MCF 10A (cell line): Measurements from ENCODE around the gene CRBN. TPM values are rescaled to one million over a fixed set of nuclear protein-coding genes. Genes with fewer than 3 reads are reported as not detected.

Experiments
- BruUV-seq: library from RNA; stranded (reverse); fragments of 400-500 nt; replicated peaks from 2 replicates; lab custom pipeline; 2021; lab: Mats Ljungman, UMichigan
- CTCF ChIA-PET: fragments of 300-600 bp; sonication (Branson Sonifier 250); formaldehyde crosslinking; extraction: SDS; loops from one replicate; lab custom pipeline; 2021; ENCODE audit warnings: antibody characterized with exemption, inconsistent platforms; lab: Yijun Ruan, JAX
- POLR2A ChIA-PET: fragments of 300-600, 350-650 bp; sonication (Branson Sonifier 250); formaldehyde crosslinking; extraction: SDS; loops from one replicate; lab custom pipeline; 2020; ENCODE audit warnings: antibody characterized with exemption, inconsistent platforms; lab: Yijun Ruan, JAX
- DNase-seq: peaks from one replicate; pipeline ENCODE4 v3.0.0-alpha.2; 2018; ENCODE audit not compliant: unreplicated experiment
- H3K27ac Mint-ChIP-seq: one replicate; pipeline ENCODE4 v1.8.0; 2022; ENCODE audit warnings: mild to moderate bottlenecking, low read depth, mixed read lengths; ENCODE audit not compliant: unreplicated experiment
- H3K27me3 Mint-ChIP-seq: one replicate; pipeline ENCODE4 v1.8.0; 2022; ENCODE audit warnings: mixed read lengths; ENCODE audit not compliant: insufficient read depth, unreplicated experiment
- H3K36me3 Mint-ChIP-seq: one replicate; pipeline ENCODE4 v1.8.0; 2022; ENCODE audit warnings: mild to moderate bottlenecking, moderate library complexity, mixed read lengths; ENCODE audit not compliant: insufficient read depth, unreplicated experiment
- H3K4me1 Mint-ChIP-seq: one replicate; pipeline ENCODE4 v1.8.0; 2022; ENCODE audit warnings: mixed read lengths; ENCODE audit not compliant: insufficient read depth, unreplicated experiment
- H3K4me3 Mint-ChIP-seq: one replicate; pipeline ENCODE4 v1.8.0; 2022; ENCODE audit warnings: mild to moderate bottlenecking, moderate library complexity, mixed read lengths; ENCODE audit not compliant: unreplicated experiment
- H3K9me3 Mint-ChIP-seq: one replicate; pipeline ENCODE4 v1.8.0; 2022; ENCODE audit warnings: mixed read lengths; ENCODE audit not compliant: unreplicated experiment
- intact Hi-C: fragments of 100-400 bp; cut with micrococcal nuclease; formaldehyde crosslinking; loops from 2 replicates; pipeline ENCODE4 v1.14.1; 2022
- total RNA-seq: library from RNA; stranded (reverse); gene quantifications from 2 replicates; pipeline ENCODE4 v1.2.3, GENCODE V29; 2022
- TF ChIP-seq, protein P1 (sequence below): fragments of 200-600 bp; IDR thresholded peaks from one replicate; pipeline ENCODE4 v1.8.0; 2022; ENCODE audit warnings: antibody characterized with exemption, mild to moderate bottlenecking; ENCODE audit not compliant: unreplicated experiment

CRBN gene
- total RNA-seq, 1 experiment from 2014 or later: 23.0 TPM

DNA sequence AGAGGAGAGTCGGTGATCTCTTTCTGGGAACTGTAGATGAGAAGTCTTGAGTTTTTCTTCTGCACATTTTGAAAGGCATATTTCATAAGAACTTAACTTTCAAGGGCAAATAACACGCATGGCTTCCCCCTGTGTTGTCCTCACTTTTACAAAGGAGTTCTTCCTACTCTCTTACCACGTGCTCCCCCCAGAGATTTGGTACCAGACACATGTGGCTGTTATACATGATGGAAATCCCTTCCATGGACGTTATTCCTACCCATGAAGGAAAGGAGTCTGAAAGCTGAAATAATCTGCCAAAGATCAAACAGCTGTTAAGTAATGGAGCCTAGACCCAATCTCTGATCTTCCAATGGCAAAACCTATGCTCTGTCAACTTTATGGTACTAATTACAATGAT lies 73.7 kb downstream of the CRBN start:
- TF ChIP-seq, protein P1, sequence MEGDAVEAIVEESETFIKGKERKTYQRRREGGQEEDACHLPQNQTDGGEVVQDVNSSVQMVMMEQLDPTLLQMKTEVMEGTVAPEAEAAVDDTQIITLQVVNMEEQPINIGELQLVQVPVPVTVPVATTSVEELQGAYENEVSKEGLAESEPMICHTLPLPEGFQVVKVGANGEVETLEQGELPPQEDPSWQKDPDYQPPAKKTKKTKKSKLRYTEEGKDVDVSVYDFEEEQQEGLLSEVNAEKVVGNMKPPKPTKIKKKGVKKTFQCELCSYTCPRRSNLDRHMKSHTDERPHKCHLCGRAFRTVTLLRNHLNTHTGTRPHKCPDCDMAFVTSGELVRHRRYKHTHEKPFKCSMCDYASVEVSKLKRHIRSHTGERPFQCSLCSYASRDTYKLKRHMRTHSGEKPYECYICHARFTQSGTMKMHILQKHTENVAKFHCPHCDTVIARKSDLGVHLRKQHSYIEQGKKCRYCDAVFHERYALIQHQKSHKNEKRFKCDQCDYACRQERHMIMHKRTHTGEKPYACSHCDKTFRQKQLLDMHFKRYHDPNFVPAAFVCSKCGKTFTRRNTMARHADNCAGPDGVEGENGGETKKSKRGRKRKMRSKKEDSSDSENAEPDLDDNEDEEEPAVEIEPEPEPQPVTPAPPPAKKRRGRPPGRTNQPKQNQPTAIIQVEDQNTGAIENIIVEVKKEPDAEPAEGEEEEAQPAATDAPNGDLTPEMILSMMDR: no peak
- Mint-ChIP-seq H3K27me3 (peaks cover 15% of the 10 kb centered on the region), H3K4me3 (no peak overlapping the region), H3K36me3 (no peaks in the 10 kb centered on the region), H3K9me3 (no peaks in the 10 kb centered on the region), H3K27ac (no peak overlapping the region), H3K4me1 (no peaks in the 10 kb centered on the region)
- POLR2A ChIA-PET: no interaction called here
- CTCF ChIA-PET: no interaction called here
- intact Hi-C loops: no loop called here
- BruUV-seq: no TSS peak
- DNase-seq: no peak

DNA sequence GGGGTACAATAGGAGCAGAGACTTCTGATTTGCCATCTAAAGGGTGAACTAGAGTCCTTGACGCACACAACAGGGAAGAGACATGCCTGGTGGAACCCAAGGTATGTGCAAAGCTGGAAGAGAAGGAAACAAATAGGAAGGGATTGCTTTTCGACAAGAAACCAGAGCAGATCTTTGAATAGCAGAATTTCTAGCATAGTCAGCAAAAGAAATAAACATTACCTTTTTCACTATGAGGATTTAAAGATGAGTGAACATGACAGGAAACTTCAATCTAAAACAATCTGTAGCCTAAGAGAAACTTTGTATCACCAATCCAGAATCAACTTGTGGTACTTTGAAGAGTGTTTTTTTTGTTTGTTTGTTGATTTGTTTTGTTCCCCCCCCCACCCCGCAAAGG lies 74.2 kb downstream of the CRBN start:
- no peaks in the 10 kb centered on the region for H3K4me1 Mint-ChIP-seq
- ChIA-PET POLR2A (no interaction called here), CTCF (no interaction called here)
- intact Hi-C loops: no loop called here
- H3K36me3 Mint-ChIP-seq: no peaks in the 10 kb centered on the region
- no peak for DNase-seq
- TF ChIP-seq, protein P1: no peak
- no peak overlapping the region for H3K4me3 Mint-ChIP-seq
- H3K27ac Mint-ChIP-seq: no peak overlapping the region
- H3K9me3 Mint-ChIP-seq: no peaks in the 10 kb centered on the region
- H3K27me3 Mint-ChIP-seq: peaks cover 15% of the 10 kb centered on the region
- BruUV-seq: no TSS peak

DNA sequence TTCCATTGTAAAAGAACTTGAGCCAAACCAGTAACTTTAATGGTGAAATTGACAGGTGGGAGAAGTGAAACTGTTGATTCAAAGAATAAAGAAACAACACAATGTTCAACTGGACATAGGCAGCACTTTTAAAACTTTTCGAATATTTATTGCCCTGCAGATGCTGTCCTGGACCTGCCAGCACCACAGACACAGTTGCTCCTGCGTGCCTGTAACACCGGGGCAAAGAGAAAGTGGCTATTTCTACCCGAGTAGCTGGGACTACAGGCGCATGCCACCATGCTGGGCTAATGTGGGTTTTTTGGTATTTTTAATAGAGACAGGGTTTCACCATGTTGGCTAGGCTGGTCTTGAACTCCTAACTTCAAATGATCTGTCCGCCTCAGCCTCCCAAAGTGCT lies 76.7 kb downstream of the CRBN start:
- Mint-ChIP-seq H3K27me3 (peaks cover 15% of the 10 kb centered on the region), H3K27ac (no peak overlapping the region), H3K36me3 (no peaks in the 10 kb centered on the region), H3K9me3 (no peaks in the 10 kb centered on the region), H3K4me1 (no peaks in the 10 kb centered on the region), H3K4me3 (no peak overlapping the region)
- no TSS peak for BruUV-seq
- no peak for DNase-seq
- TF ChIP-seq, protein P1: no peak
- ChIA-PET CTCF (no interaction called here), POLR2A (no interaction called here)
- intact Hi-C loops: no loop called here

DNA sequence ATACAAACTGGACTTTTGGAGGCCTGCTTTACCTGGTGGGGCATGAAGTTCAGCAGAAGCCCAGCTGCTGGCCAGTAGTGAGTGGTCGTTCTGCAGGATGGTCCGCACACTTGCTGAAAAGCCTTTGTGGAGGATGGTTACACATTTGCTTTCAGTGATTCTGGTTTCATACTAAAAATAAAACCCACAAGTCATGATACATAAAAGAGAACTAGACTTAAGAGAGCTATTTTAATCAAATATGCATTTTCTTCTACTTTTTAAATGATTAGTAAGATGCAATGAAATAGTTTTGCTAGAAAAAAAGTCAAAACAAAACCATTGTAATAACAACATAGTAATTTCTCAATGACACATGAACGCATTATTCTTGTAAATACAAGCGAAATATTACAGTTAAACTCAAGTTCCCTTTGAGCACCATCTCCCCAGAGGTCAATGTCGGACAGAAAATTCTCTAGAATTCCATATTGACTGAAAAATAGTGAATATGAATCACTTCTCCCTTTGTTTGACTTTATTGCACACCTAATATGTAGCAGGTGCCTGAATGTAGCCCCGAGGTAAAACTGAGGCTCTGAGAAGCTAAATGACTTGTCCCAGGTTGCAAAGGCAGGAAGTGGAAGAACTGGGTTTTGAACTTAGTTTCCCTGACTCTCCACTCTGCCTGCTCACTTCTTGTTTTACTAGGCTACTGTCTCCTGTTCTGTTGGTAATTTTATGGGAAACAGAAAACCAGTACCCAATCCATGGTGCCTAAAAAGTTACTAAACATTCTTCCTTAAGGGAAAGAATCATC lies 77.6 kb downstream of the CRBN start:
- Mint-ChIP-seq H3K36me3 (no peaks in the 10 kb centered on the region), H3K27me3 (peaks cover 22% of the 10 kb centered on the region), H3K4me3 (no peak overlapping the region), H3K27ac (no peak overlapping the region), H3K4me1 (no peaks in the 10 kb centered on the region), H3K9me3 (no peaks in the 10 kb centered on the region)
- ChIA-PET POLR2A (no interaction called here), CTCF (no interaction called here)
- DNase-seq: no peak
- TF ChIP-seq, protein P1: no peak
- BruUV-seq: no TSS peak
- intact Hi-C loops: no loop called here

Other genes with a start within 250 kb of the CRBN start
- gene IL5RA, start 69.3 kb downstream of the CRBN start, total RNA-seq: not detected in 2 replicates
- 27.6 and 39.7 TPM in 2 replicates for gene TRNT1, start 52.8 kb downstream of the CRBN start, total RNA-seq